Fibroblast of gingiva (primary cell): Measurements from ENCODE around the gene URB2.
"Not testable (repeated sequence)": the region's sequence is repeated elsewhere in the genome, so short reads cannot be mapped to it uniquely, and the experiment has no call there.

Source experiments
- DNase-seq: peaks from one replicate; pipeline ENCODE4 v3.0.0-alpha.2; 2011; ENCODE audit warnings: low read depth

Gene URB2

DNA sequence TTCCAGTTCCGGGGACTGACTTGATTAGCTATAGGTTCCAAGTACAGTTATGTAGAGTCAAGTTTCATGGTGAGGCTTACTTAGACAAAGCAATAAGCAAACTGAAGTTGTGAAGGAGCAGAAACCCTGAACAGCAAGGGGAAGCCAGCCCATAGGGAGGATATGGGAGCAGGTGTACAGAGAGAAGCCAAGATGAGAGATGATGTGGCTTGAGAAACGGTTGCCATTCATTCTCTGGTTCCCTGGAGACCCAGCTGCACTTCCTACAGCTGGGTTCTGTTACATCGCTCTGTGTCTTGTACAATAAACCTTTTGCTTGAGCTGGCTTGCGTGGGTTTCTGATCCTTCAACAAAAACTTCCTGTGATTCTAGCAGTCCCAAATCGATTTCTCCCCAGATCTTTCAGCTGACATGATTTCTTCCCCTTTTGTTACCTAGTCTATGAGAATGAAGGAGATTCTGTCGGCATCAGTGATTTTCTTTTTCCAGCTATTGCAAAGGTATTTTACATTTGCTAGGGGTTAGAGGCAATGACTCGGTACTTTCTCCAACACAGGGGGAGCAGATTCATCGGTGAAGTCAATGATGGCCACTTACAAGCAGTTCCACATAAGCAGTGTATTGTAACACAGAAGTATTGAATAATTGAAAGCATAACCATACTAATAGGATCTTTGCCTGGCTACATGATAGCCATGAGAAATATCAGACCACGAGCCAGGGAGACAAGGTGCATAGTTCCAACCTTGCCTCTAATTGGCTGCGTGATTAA lies 67.3 kb downstream of the URB2 start:
- DNase-seq = peak; percentile 27

DNA sequence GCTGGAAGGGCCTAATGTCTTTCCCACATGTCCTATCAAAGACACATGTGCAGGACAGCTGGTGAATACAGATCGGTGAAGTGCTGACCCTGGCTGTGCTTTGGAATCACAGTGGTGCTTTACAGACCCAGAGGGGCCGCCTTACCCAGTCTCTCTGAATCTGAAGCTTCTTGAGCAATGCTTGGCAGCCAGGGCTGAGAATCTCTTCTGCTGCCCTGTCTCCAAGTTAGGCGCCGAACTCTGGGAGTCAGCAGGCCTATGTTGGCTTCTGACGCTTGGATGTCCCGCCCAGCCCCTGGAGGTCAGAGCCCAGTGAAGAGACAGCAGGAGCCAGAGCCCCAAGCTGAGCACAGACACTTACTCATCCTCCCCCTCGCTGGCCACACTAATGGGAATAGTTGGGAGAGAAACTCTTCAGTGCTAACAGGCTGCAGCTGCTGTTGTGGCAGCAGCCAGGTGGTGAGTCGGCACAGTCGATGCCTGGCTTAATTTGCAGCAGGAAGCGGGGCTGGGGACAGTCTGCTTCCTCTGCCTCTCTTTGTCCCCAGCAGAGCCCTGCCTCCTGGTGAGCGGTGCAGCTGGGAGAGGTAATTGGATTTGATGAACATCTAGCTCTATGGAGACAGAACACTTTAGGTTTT lies 68.1 kb downstream of the URB2 start:
- DNase-seq = peak; percentile 73

DNA sequence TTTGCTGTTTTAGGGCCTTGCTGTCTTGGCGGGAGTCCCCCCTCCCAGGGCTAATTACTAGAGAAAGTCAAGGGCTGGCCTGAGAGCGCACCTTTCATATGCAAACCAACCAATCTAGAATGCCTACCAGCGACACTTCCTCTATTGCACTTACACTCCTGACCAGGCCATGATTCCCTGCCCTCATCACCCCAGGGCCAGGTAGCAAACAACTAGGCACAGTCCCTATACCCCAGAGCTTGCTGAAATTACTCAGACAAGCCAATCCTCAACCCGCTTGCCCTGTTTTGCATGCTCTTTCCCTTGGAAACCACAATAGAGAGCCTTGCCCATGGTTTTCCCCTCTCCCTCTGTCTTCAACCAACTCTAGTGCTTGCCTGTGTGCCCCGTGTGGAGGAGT lies 70.3 kb downstream of the URB2 start:
- DNase-seq = no peak

DNA sequence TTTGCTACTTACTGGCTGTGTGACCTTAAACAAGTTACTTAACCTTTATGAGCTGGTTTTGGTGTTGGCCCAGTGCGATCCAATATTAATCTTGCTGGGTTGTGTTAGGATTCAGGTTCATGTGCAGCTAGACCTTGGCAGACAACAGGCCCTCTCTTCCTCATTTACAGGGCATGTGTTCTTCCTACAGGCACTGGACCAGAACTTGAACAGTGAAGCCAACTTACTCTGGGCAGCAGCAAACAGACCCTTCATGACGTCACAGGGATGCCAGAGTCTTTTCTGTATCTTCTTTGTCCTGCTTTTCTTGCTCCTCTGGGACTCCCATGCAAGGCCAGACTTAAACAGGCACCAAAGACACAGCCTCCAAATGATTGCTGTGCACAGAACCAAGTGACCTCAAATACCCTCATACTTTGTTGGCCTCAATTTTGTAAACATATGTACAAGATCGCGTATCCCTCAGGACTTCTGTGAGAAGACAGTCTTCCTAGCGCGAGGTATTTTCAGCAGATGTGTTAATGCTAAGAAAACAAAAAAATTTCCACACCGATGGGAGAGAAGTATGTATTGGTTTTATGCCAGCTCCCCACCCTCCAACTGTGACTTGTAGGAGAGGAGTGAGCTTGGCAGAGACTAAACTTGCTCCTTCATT lies 73.7 kb downstream of the URB2 start:
- peak; percentile 74 for DNase-seq

DNA sequence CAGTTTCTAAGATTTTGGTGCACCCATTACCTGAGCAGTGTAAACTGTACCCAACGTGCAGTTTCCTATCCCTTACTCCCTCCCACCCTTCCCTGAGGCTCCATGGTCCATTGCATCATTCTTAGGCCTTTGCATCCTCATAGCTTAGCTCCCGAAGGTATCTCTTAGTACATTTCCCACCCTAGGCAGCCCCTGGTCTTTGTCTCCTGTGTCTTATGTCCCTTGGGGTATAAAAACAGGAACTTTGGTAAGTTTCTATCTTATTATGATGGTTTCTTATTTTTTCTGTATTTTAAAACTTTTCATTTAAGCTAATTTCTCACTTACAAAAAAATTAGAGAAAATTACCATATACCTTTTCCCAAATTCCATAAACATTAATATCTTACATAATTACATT lies 78.1 kb downstream of the URB2 start:
- no peak for DNase-seq

DNA sequence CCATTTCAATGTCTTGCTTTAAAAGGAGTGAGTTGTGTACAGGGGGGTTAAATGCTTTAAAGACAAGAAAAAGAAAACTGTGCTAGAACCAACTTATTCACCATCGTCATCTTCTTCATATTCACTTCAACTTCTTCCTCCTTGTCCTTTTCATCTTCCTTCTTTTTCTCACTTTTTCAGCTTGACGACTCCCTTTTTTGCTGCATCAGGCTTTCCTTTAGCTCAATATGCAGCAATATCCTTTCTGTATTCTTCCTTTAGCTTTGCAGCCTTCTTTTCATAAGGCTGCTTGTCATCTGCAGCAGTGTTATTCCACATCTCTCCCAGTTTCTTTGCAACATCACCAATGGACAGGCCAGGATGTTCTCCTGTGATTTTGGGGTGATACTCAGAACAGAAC lies 79.1 kb downstream of the URB2 start:
- not testable (repeated sequence) for DNase-seq

DNA sequence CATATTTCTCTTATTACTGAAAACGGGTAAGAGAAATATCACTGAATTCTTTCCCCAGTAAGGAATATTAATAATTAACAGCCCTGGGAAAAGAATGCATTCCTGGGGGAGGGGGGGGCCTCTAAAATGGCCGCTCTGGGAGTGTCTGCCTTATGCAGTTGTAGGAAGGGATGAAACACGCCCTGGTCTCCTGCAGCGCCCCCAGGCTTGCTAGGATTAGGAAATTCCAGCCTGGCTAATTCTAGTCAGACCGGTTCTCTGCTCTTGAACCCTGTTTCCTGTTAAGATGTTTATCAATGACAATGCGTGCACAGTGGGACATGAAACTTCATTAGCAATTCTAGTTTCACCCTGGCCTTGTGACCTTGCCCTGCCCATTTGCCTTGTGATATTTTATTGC lies 81.1 kb downstream of the URB2 start:
- not testable (repeated sequence) for DNase-seq

DNA sequence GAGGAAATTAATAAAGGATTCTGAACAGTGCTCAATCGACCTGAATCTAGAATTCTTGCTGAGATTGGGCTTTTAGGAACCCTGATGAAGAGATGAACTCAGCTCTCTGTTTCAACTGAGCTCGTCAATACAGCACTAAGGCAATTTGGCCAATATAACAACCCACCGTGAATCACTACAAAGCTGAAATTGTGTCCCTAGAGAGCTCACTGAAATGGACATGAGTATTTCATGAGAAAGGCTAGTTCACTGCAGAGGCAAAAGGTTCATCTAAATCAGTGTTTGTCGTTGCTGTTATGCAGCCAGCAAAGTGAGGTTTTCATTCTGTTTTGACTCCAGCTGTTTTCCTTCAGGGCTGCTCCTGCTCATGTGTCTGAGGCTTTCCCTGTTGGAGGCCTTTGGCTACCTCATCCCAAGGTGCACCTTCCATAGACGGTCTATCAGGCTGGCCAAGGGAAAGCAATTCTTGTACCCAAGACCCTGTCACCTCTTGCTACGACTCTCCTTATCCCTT lies 83.5 kb downstream of the URB2 start:
- DNase-seq = no peak
